Hematopoietic multipotent progenitor cell treated with erythropoietin and hydrocortisone succinate and interleukin-3 and kit ligand, for 6 days (in vitro differentiated cells): ENCODE data around the gene EFCAB14.
"Not testable (repeated sequence)": the region's sequence is repeated elsewhere in the genome, so short reads cannot be mapped to it uniquely, and the experiment has no call there.

ENCODE experiments used
- DNase-seq: peaks from one replicate; pipeline ENCODE4 v3.0.0-alpha.2; 2015

EFCAB14 gene

GRCh38 chr1:46682064-46682463, 36.9 kb downstream of the EFCAB14 start:
- no peak for DNase-seq

GRCh38 chr1:46681333-46682034, 37.4 kb downstream of the EFCAB14 start:
- DNase-seq = no peak

GRCh38 chr1:46679789-46680573, 38.9 kb downstream of the EFCAB14 start:
- DNase-seq = no peak

- no peak for DNase-seq
These were observed 41.6 kb downstream of the EFCAB14 start for GRCh38 chr1:46677339-46677738.

GRCh38 chr1:46676531-46676930, 42.4 kb downstream of the EFCAB14 start:
- DNase-seq = no peak

GRCh38 chr1:46675549-46676314, 43.2 kb downstream of the EFCAB14 start:
- DNase-seq = no peak

GRCh38 chr1:46673749-46674182, 45.1 kb downstream of the EFCAB14 start:
- DNase-seq = peak; percentile 87

- peak; percentile 59 for DNase-seq
These were observed 46.2 kb downstream of the EFCAB14 start for GRCh38 chr1:46672696-46673095.

- DNase-seq = no peak
These were observed 47.4 kb downstream of the EFCAB14 start, which contains the start of gene TEX38 for GRCh38 chr1:46671554-46671953. TSS of gene TEX38 (plus strand) at chr1:46671854. CDS start at chr1:46671935, 81 bp downstream.

- peak; percentile 25 for DNase-seq
These were observed 48.8 kb downstream of the EFCAB14 start for GRCh38 chr1:46670134-46670533.

GRCh38 chr1:46667782-46668760, 50.8 kb downstream of the EFCAB14 start, which contains the start of gene ATPAF1:
TSS of gene ATPAF1 (minus strand) at chr1:46668364. CDS start at chr1:46668322, 42 bp downstream.
- peak; percentile 90 for DNase-seq

- DNase-seq = no peak
These were observed 52.9 kb downstream of the EFCAB14 start for GRCh38 chr1:46665983-46666382.

- DNase-seq = not testable (repeated sequence)
These were observed 56.0 kb downstream of the EFCAB14 start for GRCh38 chr1:46662919-46663318.

GRCh38 chr1:46660116-46660515, 58.8 kb downstream of the EFCAB14 start:
- not testable (repeated sequence) for DNase-seq

GRCh38 chr1:46659307-46659870, 59.5 kb downstream of the EFCAB14 start:
- no peak for DNase-seq

GRCh38 chr1:46657775-46658174, 61.1 kb downstream of the EFCAB14 start:
- no peak for DNase-seq

- no peak for DNase-seq
These were observed 62.3 kb downstream of the EFCAB14 start for GRCh38 chr1:46656643-46657042.

- no peak for DNase-seq
These were observed 63.1 kb downstream of the EFCAB14 start for GRCh38 chr1:46655848-46656247.

- DNase-seq = not testable (repeated sequence)
These were observed 64.2 kb downstream of the EFCAB14 start for GRCh38 chr1:46654698-46655097.

- DNase-seq = no peak
These were observed 64.9 kb downstream of the EFCAB14 start for GRCh38 chr1:46654012-46654411.

GRCh38 chr1:46653405-46653958, 65.4 kb downstream of the EFCAB14 start:
- DNase-seq = no peak
